Natural killer cell treated with Interleukin-12 subunit alpha and Interleukin-12 subunit beta and Interleukin-15 and Interleukin-18, amount 100 ng/mL, for 72 hours (primary cell): Measurements from ENCODE around the gene GPX7. TPM values are rescaled to one million over a fixed set of nuclear protein-coding genes. Genes with fewer than 3 reads are reported as not detected.

Experiments
- ATAC-seq, 2 donors: fragments of 150-1000 bp; cut with Tn5 transposase in 1 of 2; sonication (Bioruptor Pico), chemical (Tn5 transposase) in 1 of 2; 2 replicates each; pipeline ENCODE4 v1.10.0; 2021
- DNase-seq: peaks from one replicate; pipeline ENCODE4 v3.0.0; 2022; ENCODE audit warnings: low spot score
- H3K27ac Mint-ChIP-seq, 2 donors: 1 replicate in 1 of 2; 2 replicates in 1 of 2; pipeline ENCODE4 v1.8.0; 2022; ENCODE audit warnings: mixed read lengths in 2 of 2, mild to moderate bottlenecking in 1 of 2, moderate library complexity in 1 of 2
- H3K27me3 Mint-ChIP-seq, 2 donors: 1 replicate in 1 of 2; 2 replicates in 1 of 2; pipeline ENCODE4 v1.8.0; 2022; ENCODE audit warnings: mixed read lengths in 2 of 2
- H3K36me3 Mint-ChIP-seq: one replicate; pipeline ENCODE4 v1.8.0; 2022; ENCODE audit warnings: mixed read lengths
- H3K4me1 Mint-ChIP-seq, 2 donors: 1 replicate in 1 of 2; 2 replicates in 1 of 2; pipeline ENCODE4 v1.8.0; 2022; ENCODE audit warnings: low read depth in 2 of 2, mixed read lengths in 2 of 2, mild to moderate bottlenecking in 1 of 2
- H3K4me3 Mint-ChIP-seq: one replicate; pipeline ENCODE4 v1.8.0; 2022; ENCODE audit warnings: mixed read lengths
- H3K9me3 Mint-ChIP-seq: 2 replicates; pipeline ENCODE4 v1.8.0; 2022; ENCODE audit warnings: mixed read lengths
- total RNA-seq, 2 donors: library from RNA; stranded (reverse); gene quantifications; one replicate each; pipeline ENCODE4 v1.2.3, GENCODE V29; 2022

Gene GPX7
- total RNA-seq, 2 donors from 2014 or later: 17.3 to 23.2 TPM

- DNase-seq (no peak), ATAC-seq (no peak)
- H3K4me3 Mint-ChIP-seq: no peak overlapping the region
- H3K27ac Mint-ChIP-seq: no peak overlapping the region
- H3K4me1 Mint-ChIP-seq: peaks cover 21 to 26% of the 10 kb centered on the region in 2 donors
- no peaks in the 10 kb centered on the region for H3K27me3 Mint-ChIP-seq
- no peaks in the 10 kb centered on the region for H3K9me3 Mint-ChIP-seq
- no peaks in the 10 kb centered on the region for H3K36me3 Mint-ChIP-seq
Measured at GRCh38 chr1:52627028-52627427, 24.9 kb downstream of the GPX7 start.

DNA sequence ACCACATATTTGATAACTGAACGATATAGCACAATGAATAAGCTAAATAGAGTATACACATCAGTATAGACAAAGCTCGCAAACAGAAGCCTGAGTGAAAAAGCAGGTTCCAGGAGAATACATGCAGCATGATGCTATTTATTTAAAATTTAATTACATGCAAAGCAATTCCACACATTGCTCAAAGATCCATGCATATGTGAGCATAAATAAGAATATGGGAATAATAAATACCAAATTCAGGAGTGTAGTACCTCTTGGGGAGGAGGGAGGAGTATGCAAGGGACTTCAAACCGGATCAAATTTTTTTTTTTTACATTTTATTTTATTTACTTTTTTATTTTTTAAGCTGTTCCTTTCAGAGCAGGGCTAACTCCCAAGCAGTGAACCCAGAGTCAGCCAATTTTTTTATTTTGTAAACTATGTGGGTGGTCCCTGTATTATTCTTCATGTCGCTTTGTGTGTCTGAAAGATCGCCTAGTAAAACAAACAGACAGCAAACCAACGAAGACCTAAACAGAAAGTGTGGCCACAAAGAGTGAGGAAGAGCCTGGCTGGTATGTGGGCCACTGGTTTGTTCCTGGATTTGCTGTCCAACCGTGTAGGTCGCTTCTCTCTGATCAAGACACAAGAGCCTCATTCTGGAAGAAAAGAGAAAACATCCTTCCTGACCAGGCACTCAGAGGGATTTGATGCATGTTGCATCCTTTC, 26.6 kb downstream of the GPX7 start:
- peaks cover 32 to 35% of the 10 kb centered on the region in 2 donors for H3K4me1 Mint-ChIP-seq
- H3K9me3 Mint-ChIP-seq: no peaks in the 10 kb centered on the region
- H3K36me3 Mint-ChIP-seq: no peaks in the 10 kb centered on the region
- no peak overlapping the region for H3K4me3 Mint-ChIP-seq
- H3K27ac Mint-ChIP-seq: no peak overlapping the region
- DNase-seq (no peak), ATAC-seq (no peak)
- H3K27me3 Mint-ChIP-seq: no peaks in the 10 kb centered on the region

GRCh38 chr1:52629325-52629643, 27.1 kb downstream of the GPX7 start:
- Mint-ChIP-seq H3K4me1 (peaks cover 37 to 40% of the 10 kb centered on the region in 2 donors), H3K27ac (no peak overlapping the region), H3K27me3 (no peaks in the 10 kb centered on the region), H3K4me3 (no peak overlapping the region), H3K36me3 (no peaks in the 10 kb centered on the region), H3K9me3 (no peaks in the 10 kb centered on the region)
- DNase-seq (no peak), ATAC-seq (no peak)

- H3K4me3 Mint-ChIP-seq: no peak overlapping the region
- DNase-seq (no peak), ATAC-seq (no peak)
- H3K27me3 Mint-ChIP-seq: no peaks in the 10 kb centered on the region
- H3K36me3 Mint-ChIP-seq: no peaks in the 10 kb centered on the region
- H3K4me1 Mint-ChIP-seq: peaks cover 41 to 43% of the 10 kb centered on the region in 2 donors
- H3K9me3 Mint-ChIP-seq: no peaks in the 10 kb centered on the region
- no peak overlapping the region for H3K27ac Mint-ChIP-seq
Measured at GRCh38 chr1:52629667-52630066, 27.5 kb downstream of the GPX7 start.

GRCh38 chr1:52631759-52632331, 29.7 kb downstream of the GPX7 start:
- H3K4me1 Mint-ChIP-seq: peaks cover 54 to 56% of the 10 kb centered on the region in 2 donors
- DNase-seq: no peak
- H3K27me3 Mint-ChIP-seq: no peaks in the 10 kb centered on the region
- H3K4me3 Mint-ChIP-seq: peak overlapping the region; percentile 89
- H3K9me3 Mint-ChIP-seq: no peaks in the 10 kb centered on the region
- no peaks in the 10 kb centered on the region for H3K36me3 Mint-ChIP-seq
- ATAC-seq: no peak
- H3K27ac Mint-ChIP-seq: peak overlapping the region; percentile 92 to 99

GRCh38 chr1:52632732-52633290, 30.6 kb downstream of the GPX7 start, which contains the start of gene SHISAL2A:
SHISAL2A (plus strand) TSS chr1:52633168; CDS start chr1:52633494, 326 bp downstream.
- Mint-ChIP-seq H3K9me3 (no peaks in the 10 kb centered on the region), H3K36me3 (no peaks in the 10 kb centered on the region), H3K27ac (peak within 1 kb of the TSS; percentile 92 to 99), H3K27me3 (no peaks in the 10 kb centered on the region), H3K4me1 (peaks cover 58% of the 10 kb centered on the region in 2 donors), H3K4me3 (peak within 1 kb of the TSS; percentile 89)
- peak; percentile 65 for DNase-seq
- peak; percentile 70 to 73 for ATAC-seq

- Mint-ChIP-seq H3K27me3 (no peaks in the 10 kb centered on the region), H3K9me3 (no peaks in the 10 kb centered on the region), H3K4me3 (peak overlapping the region; percentile 89), H3K36me3 (no peaks in the 10 kb centered on the region), H3K27ac (peak overlapping the region; percentile 78 to 99), H3K4me1 (peaks cover 63% of the 10 kb centered on the region in 2 donors)
- peak; percentile 64 for DNase-seq
- peak; percentile 43 to 50 for ATAC-seq
Measured at GRCh38 chr1:52633291-52633754, 31.2 kb downstream of the GPX7 start.

DNA sequence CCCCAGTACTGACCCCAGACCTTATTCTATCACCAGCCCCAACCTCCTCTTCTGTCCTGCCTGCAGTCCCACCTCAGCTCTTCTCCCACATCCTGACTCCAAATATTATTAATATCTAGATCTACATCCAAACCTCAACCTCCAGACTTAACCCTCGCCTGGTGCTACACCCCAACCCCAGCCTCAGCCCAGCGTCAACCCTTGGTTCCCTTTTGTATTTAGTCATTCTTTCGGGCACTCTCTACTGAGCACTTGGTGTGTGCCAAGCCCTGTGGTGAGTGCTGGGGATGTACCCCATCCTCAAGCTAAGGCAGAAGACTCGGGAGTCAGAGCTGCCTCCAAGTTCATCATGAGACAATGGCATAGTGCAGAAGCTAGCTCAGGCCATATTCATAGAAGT, 31.9 kb downstream of the GPX7 start:
- H3K4me3 Mint-ChIP-seq: peak overlapping the region; percentile 89
- H3K4me1 Mint-ChIP-seq: peaks cover 64 to 66% of the 10 kb centered on the region in 2 donors
- H3K36me3 Mint-ChIP-seq: no peaks in the 10 kb centered on the region
- peak in 1 of 2 donors; percentile 3 for ATAC-seq
- H3K9me3 Mint-ChIP-seq: no peaks in the 10 kb centered on the region
- H3K27me3 Mint-ChIP-seq: no peaks in the 10 kb centered on the region
- no peak for DNase-seq
- peak overlapping the region; percentile 78 to 99 for H3K27ac Mint-ChIP-seq

- Mint-ChIP-seq H3K9me3 (no peaks in the 10 kb centered on the region), H3K4me1 (peaks cover 59 to 66% of the 10 kb centered on the region in 2 donors), H3K4me3 (peak overlapping the region; percentile 83)
Measured at GRCh38 chr1:52635321-52636089, 33.3 kb downstream of the GPX7 start.

DNA sequence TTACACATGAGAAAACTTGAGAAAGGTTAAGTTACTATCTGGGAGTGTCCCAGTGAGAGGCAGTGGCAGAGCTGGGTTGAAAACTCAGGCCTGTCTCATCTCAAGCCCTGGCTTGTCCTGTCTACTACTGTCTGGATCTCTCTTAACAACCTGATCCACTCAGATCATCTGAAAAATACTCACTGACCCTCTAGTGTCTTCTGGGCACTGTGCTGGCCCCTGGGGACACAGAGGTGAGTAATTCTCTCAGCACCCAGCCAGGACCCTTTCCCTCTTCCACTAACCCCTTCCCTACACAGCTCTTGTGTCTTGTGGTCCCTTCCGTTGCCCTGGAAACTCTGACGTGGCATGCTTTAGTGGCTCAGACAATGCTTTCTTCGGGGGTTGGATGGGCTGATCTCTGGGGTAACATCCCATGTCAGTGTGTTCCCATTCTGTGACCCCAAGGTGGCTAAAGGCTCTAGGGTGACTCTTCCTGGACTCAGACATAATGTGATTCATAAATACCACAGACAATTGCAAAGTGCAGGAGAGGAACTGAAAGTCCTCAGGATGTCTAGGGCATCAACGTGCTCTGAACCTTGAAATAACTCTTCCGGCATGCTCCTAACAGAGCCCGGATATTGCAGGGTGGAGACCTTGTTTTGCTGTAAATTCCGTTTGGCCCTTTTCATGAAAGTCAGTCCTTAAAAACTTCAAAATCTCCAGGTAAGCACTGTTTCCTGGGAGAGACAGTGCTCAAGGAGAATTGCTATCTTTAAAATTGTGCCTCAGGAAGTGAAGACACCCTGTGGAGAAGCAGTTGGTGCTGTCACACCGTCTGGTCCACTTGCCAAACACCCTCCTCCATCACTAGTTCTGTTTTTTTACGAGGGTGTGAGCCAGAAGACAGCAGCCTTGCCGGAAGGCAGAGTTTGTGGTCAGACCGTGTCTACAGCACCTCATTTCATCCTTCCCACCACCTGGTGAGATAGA, 34.8 kb downstream of the GPX7 start:
- DNase-seq: peak; percentile 74
- H3K36me3 Mint-ChIP-seq: no peaks in the 10 kb centered on the region

More at GRCh38 chr1:52635321-52636089, 33.3 kb downstream of the GPX7 start:
- Mint-ChIP-seq H3K27ac (peak overlapping the region; percentile 99), H3K27me3 (no peaks in the 10 kb centered on the region), H3K36me3 (no peaks in the 10 kb centered on the region)
- DNase-seq: no peak
- no peak for ATAC-seq

GRCh38 chr1:52637946-52638345, 35.8 kb downstream of the GPX7 start:
- Mint-ChIP-seq H3K9me3 (no peaks in the 10 kb centered on the region), H3K27ac (peak overlapping the region; percentile 99), H3K27me3 (no peaks in the 10 kb centered on the region), H3K4me1 (peaks cover 53 to 60% of the 10 kb centered on the region in 2 donors), H3K4me3 (peak overlapping the region; percentile 91), H3K36me3 (no peaks in the 10 kb centered on the region)
- ATAC-seq (no peak), DNase-seq (no peak)

More for the DNA sequence above, 34.8 kb downstream of the GPX7 start:
- Mint-ChIP-seq H3K27me3 (no peaks in the 10 kb centered on the region), H3K27ac (peak overlapping the region; percentile 99), H3K4me3 (peak overlapping the region; percentile 91), H3K9me3 (no peaks in the 10 kb centered on the region), H3K4me1 (peaks cover 58 to 66% of the 10 kb centered on the region in 2 donors)
- ATAC-seq: peak; percentile 72 to 77

DNA sequence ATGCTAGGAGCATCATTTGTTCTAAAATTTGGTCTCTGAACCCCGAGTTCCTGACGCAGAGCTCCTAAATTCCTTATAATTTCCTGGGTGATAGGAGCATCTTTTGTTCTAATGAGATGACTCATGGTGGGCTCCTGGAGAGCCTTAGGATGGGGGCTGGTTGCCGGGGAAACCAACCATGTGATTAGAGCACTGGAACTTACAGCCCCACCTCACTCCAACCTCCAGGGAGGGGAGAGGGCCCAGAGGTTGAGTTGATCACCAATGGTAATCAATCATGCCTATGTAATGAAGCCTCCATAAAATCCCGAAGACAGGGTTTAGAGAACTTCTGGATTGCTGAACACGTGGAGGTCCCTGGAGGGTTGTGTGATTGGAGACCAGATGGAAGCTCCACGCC, 38.5 kb downstream of the GPX7 start:
- H3K4me3 Mint-ChIP-seq: no peak overlapping the region
- H3K27ac Mint-ChIP-seq: peak overlapping the region in 1 of 2 donors; percentile 66
- no peaks in the 10 kb centered on the region for H3K9me3 Mint-ChIP-seq
- H3K36me3 Mint-ChIP-seq: no peaks in the 10 kb centered on the region
- H3K4me1 Mint-ChIP-seq: peaks cover 35% of the 10 kb centered on the region in 2 donors
- ATAC-seq (no peak), DNase-seq (no peak)
- H3K27me3 Mint-ChIP-seq: no peaks in the 10 kb centered on the region

GRCh38 chr1:52641307-52641706, 39.1 kb downstream of the GPX7 start:
- no peak for ATAC-seq
- H3K4me3 Mint-ChIP-seq: no peak overlapping the region
- no peaks in the 10 kb centered on the region for H3K36me3 Mint-ChIP-seq
- no peaks in the 10 kb centered on the region for H3K27me3 Mint-ChIP-seq
- H3K4me1 Mint-ChIP-seq: peaks cover 30 to 32% of the 10 kb centered on the region in 2 donors
- H3K27ac Mint-ChIP-seq: peak overlapping the region in 1 of 2 donors; percentile 66
- DNase-seq: no peak
- no peaks in the 10 kb centered on the region for H3K9me3 Mint-ChIP-seq
